GM21447 (cell line): Measurements from ENCODE around the gene IPO9.
"Not testable (repeated sequence)": the region's sequence is repeated elsewhere in the genome, so short reads cannot be mapped to it uniquely, and the experiment has no call there.

Source experiments
- ATAC-seq: cut with Tn5 transposase; IDR thresholded peaks from one replicate; pipeline ENCODE4 v1.9.1; 2021; ENCODE audit not compliant: unreplicated experiment

Gene IPO9

GRCh38 chr1:201900476-201900875, 71.5 kb downstream of the IPO9 start:
- ATAC-seq: no peak

DNA sequence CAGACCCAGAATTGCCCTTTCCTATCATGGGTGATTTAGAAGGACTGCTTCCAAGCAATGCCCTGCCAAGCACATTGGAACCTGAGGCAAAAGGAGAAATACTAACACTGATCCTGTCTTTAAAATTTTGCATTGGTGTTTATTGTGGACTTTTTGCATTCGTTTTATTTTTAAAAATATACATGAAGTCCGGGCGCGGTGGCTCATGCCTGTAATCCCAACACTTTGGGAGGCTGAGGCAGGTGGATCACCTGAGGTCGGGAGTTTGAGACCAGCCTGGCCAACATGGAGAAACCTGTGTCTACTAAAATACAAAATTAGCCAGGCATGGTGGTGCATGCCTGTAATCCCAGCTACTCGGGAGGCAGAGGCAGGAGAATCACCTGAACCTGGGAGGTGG, 72.1 kb downstream of the IPO9 start:
- not testable (repeated sequence) for ATAC-seq

- ATAC-seq: no peak
Measured at GRCh38 chr1:201902198-201902597, 73.2 kb downstream of the IPO9 start.

DNA sequence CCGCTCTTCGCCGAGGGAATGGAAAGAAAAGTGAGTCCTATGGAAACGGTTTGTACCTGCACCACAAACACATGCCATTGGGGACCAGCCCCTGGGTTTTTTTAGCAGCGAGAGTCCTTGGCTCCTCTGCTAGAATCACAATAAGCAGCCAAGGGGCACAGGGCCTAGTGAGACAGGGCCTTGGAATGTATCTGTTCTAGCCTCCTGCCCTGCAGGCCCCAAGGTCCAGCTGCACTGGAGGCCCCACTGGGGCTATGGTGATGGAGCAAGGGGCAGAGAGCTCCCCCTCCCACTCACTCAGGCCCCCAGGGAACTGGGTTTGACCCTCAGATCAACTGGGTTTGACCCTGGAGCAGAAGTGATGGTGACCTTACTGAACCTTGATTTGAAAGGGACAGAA, 74.2 kb downstream of the IPO9 start:
- ATAC-seq: no peak

DNA sequence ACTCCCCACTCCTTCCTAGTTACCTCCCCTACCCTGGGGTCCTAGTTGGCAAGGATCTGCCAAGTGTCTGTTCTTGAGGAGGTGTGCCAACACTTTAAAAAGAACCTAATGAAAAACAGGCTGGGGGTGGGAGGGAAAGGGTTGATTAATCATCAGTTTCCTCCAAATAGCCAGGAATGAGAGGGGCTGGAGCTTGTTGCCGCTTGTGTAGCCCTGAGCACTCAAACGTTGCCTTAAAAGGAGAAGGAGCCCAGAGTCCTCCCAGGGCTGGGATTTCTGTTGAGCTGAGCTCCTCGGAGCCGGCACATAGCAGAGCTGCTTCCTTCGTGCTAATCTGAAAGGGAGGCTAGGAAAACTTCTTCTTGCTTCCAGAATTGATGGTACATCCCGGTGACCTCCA, 75.6 kb downstream of the IPO9 start:
- no peak for ATAC-seq

GRCh38 chr1:201905234-201905890, 76.4 kb downstream of the IPO9 start:
- ATAC-seq: no peak

DNA sequence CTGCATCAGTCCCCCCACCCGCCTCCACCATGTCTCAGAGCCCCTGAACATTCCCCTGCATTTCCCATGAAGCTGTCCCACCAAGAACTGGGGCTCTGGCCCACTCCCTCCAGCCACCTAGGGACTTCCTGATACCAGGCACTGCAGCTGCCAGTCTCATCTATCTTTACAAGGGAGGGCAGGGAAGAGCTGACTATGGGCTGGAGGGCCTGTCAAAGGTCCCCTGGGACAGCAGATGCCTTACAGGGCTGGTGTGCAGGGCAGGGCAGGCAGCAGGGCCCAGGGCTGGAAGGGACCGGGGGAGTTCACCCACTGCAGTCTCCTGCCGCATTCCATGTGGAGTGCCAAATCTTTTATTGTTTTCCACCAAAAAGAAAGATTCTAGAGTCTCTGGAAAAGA, 77.4 kb downstream of the IPO9 start:
- ATAC-seq: no peak

DNA sequence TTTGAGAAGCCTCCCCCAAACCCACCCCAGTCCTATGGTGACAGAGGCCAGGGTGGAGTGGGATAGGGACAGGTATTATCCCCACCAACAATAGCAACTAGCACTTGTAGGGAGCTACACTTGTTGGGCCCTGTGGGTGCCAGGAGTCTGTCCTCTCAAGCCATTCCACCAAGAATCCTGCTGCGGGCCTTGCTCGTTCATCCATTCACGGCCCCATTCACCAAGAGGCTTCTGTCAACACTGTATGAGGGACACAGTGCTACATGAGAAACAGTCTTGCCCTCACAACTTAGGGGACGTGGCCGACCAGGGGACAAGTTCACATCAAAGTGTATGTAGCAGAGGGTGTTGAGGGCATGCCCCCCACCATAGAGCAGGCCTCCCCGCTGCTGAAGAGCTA, 78.7 kb downstream of the IPO9 start:
- ATAC-seq: no peak

DNA sequence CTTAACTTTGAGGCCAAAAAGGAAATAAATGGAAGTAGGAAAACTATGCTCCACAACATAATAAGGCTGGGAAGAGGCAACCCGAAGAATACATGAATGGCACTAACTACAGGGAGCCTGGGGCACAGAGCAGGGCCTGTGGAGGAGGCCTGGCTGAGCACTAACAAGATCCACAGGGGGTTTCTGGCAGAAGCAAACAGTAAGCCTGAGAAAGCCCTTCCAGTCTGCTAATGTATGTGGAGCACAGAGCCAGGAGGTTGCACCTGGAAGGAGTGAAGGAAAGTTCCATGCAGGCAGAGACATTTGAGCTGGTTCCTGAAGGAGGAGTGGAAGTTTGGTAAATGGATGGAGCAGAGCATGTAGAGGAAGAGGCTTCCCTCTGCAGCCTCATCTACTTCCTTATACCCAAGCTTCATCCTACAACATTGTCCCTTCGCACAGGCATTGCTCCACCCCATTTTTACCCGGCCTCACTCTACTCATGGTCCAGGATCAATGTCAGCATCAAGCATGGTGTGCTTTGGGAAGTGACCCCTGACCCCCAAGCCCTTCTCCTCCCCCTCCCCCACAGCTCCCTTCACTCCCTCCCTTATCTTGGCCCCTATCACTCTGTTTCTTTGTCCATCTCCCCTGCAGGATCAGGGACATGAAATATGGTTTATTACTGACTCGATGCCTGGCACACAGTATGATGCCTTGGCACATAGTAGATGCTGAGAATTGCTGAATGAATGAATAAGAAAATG, 83.0 kb downstream of the IPO9 start:
- no peak for ATAC-seq

GRCh38 chr1:201912832-201913231, 83.9 kb downstream of the IPO9 start:
- ATAC-seq: no peak

DNA sequence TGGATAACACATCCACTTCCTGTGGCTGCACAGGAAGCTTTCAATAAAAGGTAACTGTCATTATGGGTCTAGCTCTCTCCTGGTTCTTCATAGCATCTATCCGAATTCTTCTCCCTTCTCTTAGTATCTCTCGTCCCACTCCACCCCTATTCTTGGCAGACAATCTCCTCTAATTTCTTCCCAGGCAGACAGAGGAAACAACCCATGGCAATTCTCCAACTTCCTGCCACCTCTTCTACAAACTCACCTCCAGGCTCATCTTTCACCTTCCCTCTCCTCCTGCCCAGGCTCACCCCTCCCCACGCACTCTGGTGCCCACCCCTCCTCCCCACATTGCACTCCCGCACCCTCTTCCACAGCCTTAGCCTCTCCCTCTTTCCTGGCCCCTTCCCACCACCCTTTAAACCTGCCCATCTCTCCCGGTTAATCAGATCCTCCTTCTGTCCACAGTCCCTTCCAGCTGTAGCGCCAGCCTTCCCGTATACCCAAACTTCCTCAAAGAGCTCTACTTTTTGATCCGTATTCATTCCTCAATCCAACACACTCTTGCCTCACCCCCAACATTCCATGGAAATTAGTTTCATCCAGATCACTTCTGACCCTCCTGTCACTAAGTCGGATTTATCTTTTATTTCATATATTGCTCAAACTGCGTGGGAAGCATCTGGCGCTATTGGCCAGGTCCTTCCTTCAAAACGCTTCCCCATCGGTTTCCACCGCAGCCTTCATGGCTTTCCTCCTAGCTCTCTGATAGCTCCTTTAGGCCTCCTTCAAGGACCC, 85.7 kb downstream of the IPO9 start:
- no peak for ATAC-seq

DNA sequence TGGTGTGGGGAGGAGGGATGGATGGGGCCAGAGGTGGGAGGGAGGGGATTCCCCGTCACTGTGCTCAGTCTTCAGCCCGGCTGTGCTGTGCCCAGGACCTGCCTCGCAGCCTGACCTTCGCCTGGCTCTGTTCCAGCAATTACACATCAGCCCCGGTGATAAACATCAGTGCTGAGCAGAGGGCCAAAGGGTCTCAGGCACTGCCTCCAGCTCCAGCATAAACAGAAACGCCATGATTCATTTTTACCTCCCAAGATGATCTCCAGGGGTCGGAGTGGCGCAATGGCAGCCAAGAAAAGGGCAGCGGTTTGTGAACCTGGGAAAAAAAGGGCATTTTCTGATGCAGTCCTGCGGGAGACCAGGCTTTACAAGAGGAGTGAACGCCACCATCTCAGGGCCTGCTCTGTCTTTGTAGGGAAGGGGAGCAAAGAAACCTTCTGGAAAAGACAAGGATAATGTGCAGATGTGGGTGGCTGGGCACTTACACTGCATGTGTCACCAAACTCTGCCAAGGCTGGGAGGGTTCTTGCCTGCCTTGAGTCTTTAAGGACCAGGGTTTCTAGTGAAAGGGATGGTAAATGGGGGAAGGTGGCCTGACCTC, 87.8 kb downstream of the IPO9 start:
- ATAC-seq: no peak

DNA sequence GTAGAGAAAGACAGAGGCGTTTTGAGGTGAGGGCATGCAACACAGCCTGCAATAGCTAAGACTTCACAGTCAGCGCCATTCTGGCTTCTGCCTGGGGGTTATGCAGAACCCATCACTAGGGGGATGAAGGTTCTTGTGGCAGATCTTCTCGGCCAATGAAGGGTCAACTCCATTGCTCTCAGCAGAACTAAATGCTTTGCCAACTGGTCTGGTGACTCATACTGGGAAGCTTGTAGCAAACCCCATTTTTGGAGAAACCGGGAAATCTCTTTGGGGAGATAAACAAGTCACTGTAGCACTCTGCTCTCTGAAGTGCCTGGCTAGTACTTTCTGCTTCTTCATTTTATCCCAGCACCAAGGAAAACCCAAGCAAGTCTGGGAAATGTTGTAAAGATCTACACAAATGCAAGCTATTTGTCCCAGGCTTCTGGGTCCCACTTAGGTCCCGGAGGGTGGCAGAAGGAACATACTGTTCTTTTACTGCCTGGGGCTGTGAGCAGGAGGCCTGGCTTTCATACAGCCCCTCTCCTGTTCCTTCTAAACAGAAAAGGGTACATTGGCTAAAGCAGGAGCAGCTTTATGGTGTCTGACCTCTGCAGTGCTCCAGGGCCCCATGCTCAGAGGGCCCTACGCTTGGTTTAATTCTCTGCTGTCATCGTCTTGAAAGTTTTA, 88.5 kb downstream of the IPO9 start:
- no peak for ATAC-seq

DNA sequence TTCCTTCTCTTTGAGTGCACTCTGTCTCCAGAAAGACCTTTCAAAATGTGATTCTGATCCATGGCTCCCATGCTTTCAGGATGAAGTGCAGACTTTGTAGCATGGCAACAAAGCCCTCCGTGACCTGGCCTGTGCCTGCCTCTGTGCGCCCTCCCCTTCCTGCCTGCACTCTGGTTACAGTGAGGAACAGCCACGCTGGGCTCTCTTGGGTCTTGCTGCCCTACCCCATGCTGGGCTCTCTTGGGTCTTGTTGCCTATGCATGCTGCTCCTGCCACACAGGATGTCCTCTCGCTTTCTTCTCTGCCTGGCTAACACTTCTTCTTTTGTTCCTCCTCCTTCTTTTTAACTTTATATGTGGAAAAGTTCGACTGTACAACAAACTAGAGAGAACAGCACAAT, 89.4 kb downstream of the IPO9 start:
- no peak for ATAC-seq

- ATAC-seq: no peak
Measured at GRCh38 chr1:201921952-201922558, 93.1 kb downstream of the IPO9 start.

DNA sequence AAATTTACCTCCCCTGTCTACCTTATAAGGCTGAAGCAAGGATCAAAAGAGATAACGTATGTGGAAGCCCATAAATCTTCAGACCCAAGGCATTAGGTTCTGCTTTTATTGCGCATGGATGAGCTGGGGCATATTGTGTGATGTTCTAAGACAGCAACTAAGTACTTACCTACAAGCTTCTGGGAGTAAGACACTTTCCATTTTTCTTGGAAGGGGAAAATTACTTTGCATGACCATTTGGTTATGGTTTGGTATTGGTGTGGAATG, 96.3 kb downstream of the IPO9 start:
- ATAC-seq: no peak

DNA sequence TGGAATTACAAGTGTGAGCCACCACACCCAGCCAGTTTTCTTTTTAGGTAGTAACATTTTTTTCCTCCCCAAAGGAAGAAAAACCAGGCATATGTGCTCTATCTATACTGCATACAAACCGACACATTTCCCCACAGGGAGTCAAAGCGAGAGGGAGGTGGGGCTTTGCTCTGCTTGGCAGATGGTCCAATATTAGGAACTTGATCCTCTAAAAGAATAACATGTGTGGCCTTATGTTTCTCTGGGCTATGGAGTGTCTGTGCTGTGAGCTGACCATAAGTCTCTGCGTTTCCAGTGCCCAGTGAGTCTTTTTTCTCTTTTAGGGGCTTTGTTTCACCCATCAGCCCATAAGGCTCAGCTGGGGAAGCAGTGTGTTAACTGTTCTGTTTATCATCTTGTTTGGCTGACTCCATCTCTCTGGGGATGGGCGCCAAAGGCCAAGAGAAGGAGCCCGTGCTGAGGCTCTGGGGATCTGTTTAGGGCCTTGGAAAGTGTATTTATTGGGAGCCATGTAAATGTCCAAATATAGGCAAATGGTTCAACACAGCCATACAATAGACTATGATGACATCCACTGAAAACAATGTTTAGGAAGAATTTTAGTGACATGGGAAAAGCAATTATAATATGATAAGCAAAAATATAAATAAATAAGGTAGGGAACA, 97.2 kb downstream of the IPO9 start:
- no peak for ATAC-seq

DNA sequence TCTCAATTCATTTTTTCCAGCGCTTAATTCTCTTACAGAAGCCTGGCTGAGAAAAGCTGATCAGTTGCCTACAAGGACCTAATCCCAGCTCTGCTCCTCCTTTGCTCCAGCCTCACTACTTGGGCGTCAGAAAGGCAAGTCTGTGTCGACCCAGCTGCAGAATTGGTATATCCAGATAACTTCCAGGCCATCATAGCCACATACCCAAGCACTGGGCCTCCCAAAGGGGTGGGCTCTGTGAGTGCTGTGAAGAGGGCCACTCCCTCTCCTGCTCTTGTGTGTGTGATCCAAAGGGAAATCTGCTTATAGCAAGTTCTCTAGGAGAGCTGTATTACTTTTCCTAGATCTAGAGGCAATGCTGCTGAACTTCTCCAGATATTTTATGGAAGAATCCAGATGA, 99.3 kb downstream of the IPO9 start:
- ATAC-seq: no peak

GRCh38 chr1:201930137-201930536, 101.2 kb downstream of the IPO9 start:
- no peak for ATAC-seq

DNA sequence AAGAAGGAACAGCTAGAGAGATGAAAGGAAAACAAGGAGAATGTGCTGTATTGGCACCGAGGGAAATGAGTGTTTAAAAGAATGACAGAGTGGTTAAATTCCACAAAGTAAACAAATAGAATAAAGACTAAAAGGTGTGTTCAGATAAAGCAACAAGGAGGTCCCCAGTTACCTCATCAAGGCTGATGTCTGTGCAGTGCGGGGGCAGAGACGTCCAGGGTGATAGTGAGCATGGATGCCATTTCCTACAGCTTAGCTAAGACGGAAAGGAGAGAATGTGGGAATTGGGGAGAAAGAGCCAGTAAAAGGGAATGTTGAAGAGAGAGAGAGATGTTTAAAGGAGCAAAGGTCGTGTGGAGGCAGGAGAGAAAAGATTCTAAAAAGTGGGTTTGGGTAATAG, 101.8 kb downstream of the IPO9 start:
- ATAC-seq: no peak
